COLO668 (cell line): Measurements from ENCODE around the gene UXT.
"Not testable (repeated sequence)": the region's sequence is repeated elsewhere in the genome, so short reads cannot be mapped to it uniquely, and the experiment has no call there.

Experiments
- DNase-seq: peaks from one replicate; lab custom pipeline; 2025; ENCODE audit not compliant: unreplicated experiment; lab: John Stamatoyannopoulos, UW

UXT gene

DNA sequence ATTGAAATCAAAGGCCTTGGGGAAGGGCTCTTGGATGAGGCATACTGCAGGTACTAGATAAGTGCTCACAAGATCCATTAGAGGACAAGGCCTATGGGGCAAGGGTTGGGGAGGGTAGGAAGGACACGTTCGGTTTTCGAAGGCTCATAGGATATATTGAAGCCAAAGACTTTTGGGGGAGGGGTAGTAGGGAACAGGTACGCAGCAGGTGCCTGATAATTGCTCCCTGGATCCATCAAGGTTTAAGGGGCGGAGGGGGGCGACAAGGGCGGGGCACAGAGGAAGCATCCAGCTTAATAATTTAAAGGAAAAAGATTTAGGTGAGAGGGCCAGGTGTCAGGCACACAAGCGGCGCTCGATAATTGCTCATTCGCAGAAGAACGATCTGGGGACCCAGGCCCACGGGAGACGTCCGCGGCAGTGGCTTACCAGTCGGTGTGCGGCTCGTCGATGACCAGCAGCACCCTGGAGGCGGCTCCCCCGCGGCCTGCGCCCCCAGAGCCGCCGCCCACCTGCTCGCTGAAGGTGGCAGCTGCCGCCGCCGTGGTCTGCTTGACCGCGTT is 40.0 kb downstream of the UXT start:
- DNase-seq = peak; percentile 23

DNA sequence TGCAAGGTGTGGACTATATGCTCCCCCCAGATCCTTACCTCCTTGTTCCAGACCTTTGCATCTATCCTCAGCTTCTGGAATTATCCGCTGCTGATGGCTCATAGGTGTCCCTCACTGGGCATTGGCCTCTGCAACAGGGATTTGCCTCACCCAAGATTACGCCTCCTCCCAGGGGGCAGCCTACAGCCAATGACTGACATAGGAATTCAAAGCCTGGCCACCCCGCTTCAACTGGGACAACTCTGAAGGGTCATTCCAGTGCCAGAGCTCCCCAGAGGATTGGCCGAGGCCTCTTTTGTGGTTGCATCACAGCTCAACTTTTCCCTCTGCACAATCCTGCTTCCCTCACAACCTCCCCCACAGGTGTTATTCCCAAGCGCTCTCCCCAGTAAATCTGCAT is 44.4 kb downstream of the UXT start:
- no peak for DNase-seq

DNA sequence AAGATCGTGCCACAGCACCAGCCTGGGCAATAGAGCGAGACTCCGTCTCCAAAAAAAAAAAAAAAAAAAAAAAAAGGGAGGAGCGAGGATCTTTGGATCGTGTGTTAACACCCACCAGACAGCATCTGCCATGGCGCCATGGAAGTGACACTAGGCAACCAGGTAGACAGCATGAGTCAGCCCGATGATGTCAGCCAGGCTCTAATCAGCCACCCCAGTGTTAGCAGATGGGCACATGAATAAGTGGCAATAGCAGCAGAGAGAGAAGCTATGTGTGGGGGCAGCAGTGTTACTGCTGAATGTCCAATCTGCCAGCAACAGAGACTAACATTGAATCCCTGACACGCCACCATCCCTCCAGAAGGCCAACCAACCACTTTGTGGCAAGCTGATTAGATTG is 45.9 kb downstream of the UXT start:
- no peak for DNase-seq

DNA sequence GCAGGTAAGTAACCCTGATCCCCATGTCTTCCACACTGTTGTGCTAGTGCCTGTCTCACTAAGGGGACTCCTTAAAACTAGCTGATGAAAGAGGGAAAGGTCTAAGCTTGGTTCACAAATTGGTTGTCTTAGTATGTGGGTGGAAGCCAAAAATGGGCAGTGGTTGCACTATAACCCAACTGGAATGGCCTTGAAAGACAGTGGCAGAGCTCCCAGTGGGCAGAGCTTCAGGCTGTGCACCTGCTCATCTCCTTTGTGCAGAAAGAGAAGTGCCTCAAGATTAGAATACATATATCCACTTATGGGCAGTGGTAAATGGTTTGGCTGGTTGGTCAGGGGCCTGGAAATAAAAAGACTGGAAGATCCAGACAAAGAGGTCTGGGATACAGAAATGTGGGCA is 46.6 kb downstream of the UXT start:
- no peak for DNase-seq

DNA sequence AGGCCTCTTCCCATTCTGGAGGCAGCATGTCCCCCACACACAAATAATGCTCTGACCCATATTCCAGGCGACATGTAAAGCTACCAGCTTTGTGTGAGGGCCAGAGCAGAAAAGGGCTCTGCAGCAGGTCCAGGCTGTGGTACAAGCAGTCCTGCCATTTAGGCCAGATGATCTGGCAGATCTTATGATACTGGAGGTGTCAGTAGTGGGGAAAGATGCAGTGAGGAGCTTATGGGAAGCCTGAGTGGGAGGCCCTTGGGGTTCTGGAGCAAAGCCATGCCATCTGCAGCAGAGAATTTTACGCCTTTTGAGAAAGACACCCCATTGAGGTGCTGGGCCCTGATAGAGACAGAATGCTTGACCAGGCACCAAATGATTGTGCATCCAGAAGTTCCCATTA is 47.1 kb downstream of the UXT start:
- DNase-seq = no peak

DNA sequence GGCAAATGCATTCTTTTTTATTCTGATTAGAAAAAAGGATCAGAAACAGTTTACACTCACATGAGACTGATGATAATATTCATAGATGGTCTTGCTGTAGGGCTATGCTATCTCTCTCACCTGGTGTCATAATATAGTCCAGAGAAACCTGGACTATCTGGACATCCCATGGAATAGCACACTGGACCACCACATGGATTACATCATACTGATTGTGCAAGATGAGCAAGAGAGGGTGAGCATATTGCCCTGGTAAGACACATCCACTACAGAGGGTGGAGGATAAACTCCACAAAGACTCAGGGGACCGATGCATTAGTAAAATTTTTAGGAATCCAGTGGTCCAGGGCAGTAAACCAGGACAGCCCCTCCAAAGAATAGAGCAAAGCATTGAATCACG is 47.5 kb downstream of the UXT start:
- DNase-seq = no peak

DNA sequence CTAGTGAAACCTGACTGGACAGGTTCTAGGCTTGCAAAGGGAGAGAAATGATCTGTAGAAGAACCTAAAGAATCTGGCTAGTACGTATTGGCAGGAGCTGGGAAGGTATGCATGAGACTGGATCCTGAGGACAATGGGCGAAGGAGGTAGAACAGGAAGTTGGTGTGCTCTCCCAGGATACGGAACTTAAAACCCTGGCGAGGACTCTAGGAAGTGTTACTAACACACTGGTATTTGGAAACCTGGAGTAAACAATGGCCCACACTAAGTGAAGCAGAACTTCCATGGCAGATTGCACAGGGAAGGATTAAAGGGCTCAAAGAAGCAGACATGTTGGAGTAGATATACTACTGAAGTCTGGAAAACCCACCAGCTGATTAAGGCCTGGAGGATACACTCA is 48.5 kb downstream of the UXT start:
- DNase-seq = no peak

DNA sequence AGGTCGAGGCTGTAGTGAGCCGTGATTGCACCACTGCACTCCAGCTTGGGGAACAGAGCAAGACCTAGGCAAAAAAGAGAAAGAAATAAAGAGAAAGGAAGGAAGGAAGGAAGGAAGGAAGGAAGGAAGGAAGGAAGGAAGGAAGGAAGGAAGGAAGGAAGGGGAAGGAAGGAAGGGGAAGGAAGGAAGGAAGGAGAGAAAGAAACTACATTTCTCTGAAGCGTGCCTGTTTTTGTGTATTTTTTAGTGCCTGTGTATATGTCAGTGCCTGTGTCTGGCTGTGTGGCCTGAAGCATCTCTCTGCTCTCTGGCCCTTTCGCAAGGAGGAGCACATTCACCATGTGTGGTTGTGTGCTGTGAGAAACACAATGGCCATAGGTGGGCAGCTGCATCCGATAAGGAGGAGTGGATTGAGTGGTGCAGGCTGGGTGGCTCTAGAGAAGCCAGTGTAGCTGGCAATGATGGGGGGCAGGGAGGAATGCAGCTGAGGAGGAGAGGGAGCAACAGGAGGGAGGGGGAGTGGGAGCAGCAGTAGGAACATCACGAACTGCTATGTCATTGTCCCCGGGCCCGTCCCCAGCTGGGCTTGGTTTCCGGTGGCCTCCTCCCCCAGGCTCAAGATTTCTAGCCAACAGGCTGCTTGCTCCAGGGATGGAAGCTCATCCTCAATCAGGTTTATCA is 50.7 kb downstream of the UXT start:
- DNase-seq = no peak

DNA sequence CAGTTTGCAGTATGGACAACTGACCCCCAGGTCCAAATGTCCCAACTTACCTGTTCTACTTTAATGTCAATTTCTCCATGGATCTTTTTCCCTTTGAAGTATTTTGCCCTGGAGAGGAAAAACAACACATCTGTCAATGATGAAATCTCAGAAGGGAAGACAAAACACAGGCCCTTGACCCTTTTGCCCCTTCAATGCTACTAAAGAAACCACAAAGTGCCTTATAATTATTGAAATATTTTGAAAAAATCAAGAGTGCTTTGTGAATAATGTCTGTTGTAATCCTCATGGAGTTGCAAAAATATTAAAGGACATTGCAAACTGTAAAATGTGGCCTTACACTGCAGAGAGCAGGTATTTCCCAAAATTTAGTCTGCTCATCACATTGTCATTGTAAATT is 51.9 kb downstream of the UXT start:
- DNase-seq = no peak

DNA sequence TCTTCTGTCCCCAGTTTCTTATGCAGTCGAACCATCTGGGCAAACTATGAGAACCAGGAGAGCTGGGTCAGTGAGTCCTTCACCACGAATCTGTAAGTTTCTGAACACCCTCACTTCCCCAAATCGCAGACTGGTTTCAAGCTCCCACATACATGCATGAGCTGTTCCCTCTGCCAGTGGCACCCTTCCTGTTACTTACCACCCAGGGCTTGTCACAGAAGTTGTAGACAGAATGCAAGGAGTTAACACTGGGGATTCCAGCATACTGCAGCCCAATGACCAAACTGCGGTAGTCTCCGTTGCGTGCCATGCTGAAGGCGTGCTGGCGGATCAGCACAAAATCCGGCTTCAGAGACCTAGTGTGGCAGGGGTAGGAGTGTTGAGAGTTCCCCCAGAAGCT is 54.0 kb downstream of the UXT start:
- no peak for DNase-seq

DNA sequence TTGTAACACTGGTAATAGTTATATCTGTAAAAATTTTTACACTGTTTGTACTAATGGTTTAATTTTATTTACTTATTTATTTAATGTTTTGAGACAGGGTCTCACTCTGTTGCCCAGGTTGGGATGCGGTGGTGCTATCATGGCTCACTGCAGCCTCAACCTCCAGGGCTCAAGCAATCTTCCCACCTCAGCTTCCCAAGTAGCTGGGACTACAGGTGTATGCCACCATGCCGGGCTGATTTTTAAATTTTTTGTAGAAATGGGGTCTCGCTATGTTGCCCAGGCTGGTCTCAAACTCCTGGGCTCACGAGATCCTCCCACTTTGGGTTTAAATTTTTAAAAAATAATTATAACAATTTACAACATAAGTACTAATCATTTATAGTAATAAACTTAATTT is 55.9 kb downstream of the UXT start:
- not testable (repeated sequence) for DNase-seq
